Astrocyte of the cerebellum (primary cell): ENCODE data around the gene ANKFN1.
A peak's percentile ranks its signal among the peaks of the same experiment; 100 is the strongest.

Source experiments
- DNase-seq: peaks from one replicate; pipeline ENCODE4 v3.0.0-alpha.2; 2011; ENCODE audit warnings: low read depth
- H3K4me3 ChIP-seq: 2 replicates; pipeline ENCODE4 v1.5.1; 2011; ENCODE audit warnings: mild to moderate bottlenecking, low read depth, low read length, moderate library complexity
- CTCF ChIP-seq: IDR thresholded peaks from 2 replicates; pipeline ENCODE4 v1.5.1; 2012; ENCODE audit warnings: low read length, low read depth, moderate library complexity, mild to moderate bottlenecking; ENCODE audit errors: missing control alignments
- in situ Hi-C: cut with HindIII; loops from 2 replicates; pipeline ENCODE4 v1.10.0; 2017; ENCODE audit warnings: low sequenced_read_pairs

Gene ANKFN1

GRCh38 chr17:56114469-56114868, 38.8 kb upstream of the ANKFN1 start:
- in situ Hi-C loops, result no loop called here
- no peak overlapping the region for H3K4me3 ChIP-seq
- no peak for TF ChIP-seq CTCF
- DNase-seq, result no peak

- H3K4me3 ChIP-seq, result no peak overlapping the region
- in situ Hi-C loops, result no loop called here
- no peak for DNase-seq
- no peak for TF ChIP-seq CTCF
Observed at GRCh38 chr17:56119191-56119590, 34.1 kb upstream of the ANKFN1 start.

- no peak for DNase-seq
- in situ Hi-C loops, result no loop called here
- no peak for TF ChIP-seq CTCF
Observed at GRCh38 chr17:56119936-56120335, 33.3 kb upstream of the ANKFN1 start.

GRCh38 chr17:56121191-56122051, 31.9 kb upstream of the ANKFN1 start:
- no peak for DNase-seq
- in situ Hi-C loops, result no loop called here
- peak; percentile 35 for TF ChIP-seq CTCF
- no peak overlapping the region for H3K4me3 ChIP-seq

More at GRCh38 chr17:56119936-56120335, 33.3 kb upstream of the ANKFN1 start:
- H3K4me3 ChIP-seq, result no peak overlapping the region

- in situ Hi-C loops, result no loop called here
- no peak overlapping the region for H3K4me3 ChIP-seq
- peak; percentile 81 for DNase-seq
- peak; percentile 80 for TF ChIP-seq CTCF
Observed at GRCh38 chr17:56125830-56126819, 27.1 kb upstream of the ANKFN1 start.

GRCh38 chr17:56130026-56130425, 23.2 kb upstream of the ANKFN1 start:
- in situ Hi-C loops, result no loop called here
- no peak for DNase-seq
- no peak for TF ChIP-seq CTCF
- no peak overlapping the region for H3K4me3 ChIP-seq
